ENCODE data around the gene LTB.

Gene LTB

GRCh38 chr6:31622684-31623091, 40.5 kb upstream of the LTB start:
- no peak for ATAC-seq
- TF ChIP-seq GLIS3 (CRISPR knock-in tag; IDR thresholded peaks at IDR 0.05) (no peak), ZNF8 (CRISPR knock-in tag; IDR thresholded peaks at IDR 0.05) (no peak), ZFP3 (CRISPR knock-in tag; IDR thresholded peaks at IDR 0.05) (no peak), PATZ1 (CRISPR knock-in tag; IDR thresholded peaks at IDR 0.05; ENCODE audit: borderline replicate concordance) (no peak), RARB (CRISPR knock-in tag; IDR thresholded peaks at IDR 0.05) (no peak), ESRRG (CRISPR knock-in tag; IDR thresholded peaks at IDR 0.05) (no peak)

DNA sequence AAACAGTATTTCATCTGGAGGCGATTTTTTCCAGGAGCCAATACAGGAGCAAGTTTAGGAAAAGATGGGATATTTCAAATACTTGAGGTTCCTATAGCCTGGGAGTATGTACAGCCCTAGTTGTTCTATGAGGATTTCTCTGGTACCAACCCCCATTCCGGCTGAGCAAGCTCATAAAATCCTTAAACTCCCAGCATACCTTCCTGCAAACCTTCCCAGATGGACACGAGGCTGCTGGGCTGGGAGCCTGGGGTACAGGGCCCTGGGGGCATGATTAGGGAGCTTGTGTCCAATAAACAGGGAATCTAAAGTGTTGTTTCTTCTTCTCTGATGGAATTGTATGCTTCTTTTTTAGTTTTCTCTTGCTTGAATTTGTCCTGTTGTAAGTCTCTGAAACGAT, 39.8 kb upstream of the LTB start:
- TF ChIP-seq TCF4 (CRISPR knock-in tag; IDR thresholded peaks at IDR 0.05; ENCODE audit: borderline replicate concordance) = no peak
- TF ChIP-seq ESRRG (CRISPR knock-in tag; IDR thresholded peaks at IDR 0.05) = no peak
- no peak for TF ChIP-seq ZFP30 (CRISPR knock-in tag; IDR thresholded peaks at IDR 0.05)
- no peak for TF ChIP-seq GLIS3 (CRISPR knock-in tag; IDR thresholded peaks at IDR 0.05)
- no peak for TF ChIP-seq RARB (CRISPR knock-in tag; IDR thresholded peaks at IDR 0.05)
- TF ChIP-seq, protein P1, sequence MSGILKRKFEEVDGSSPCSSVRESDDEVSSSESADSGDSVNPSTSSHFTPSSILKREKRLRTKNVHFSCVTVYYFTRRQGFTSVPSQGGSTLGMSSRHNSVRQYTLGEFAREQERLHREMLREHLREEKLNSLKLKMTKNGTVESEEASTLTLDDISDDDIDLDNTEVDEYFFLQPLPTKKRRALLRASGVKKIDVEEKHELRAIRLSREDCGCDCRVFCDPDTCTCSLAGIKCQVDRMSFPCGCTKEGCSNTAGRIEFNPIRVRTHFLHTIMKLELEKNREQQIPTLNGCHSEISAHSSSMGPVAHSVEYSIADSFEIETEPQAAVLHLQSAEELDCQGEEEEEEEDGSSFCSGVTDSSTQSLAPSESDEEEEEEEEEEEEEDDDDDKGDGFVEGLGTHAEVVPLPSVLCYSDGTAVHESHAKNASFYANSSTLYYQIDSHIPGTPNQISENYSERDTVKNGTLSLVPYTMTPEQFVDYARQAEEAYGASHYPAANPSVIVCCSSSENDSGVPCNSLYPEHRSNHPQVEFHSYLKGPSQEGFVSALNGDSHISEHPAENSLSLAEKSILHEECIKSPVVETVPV (CRISPR knock-in tag; IDR thresholded peaks at IDR 0.05) = no peak
- TF ChIP-seq OSR1 (CRISPR knock-in tag; IDR thresholded peaks at IDR 0.05) = no peak
- no peak for TF ChIP-seq CSDC2 (CRISPR knock-in tag; IDR thresholded peaks at IDR 0.05)
- TF ChIP-seq SNAI2 (CRISPR knock-in tag; IDR thresholded peaks at IDR 0.05) = no peak
- no peak for TF ChIP-seq ZNF8 (CRISPR knock-in tag; IDR thresholded peaks at IDR 0.05)
- TF ChIP-seq ISL1 (CRISPR knock-in tag; IDR thresholded peaks at IDR 0.05) = no peak
- TF ChIP-seq TOX (CRISPR knock-in tag; IDR thresholded peaks at IDR 0.05; ENCODE audit: borderline replicate concordance) = no peak
- no peak for ATAC-seq

- TF ChIP-seq CREB5 (CRISPR knock-in tag; IDR thresholded peaks at IDR 0.05; ENCODE audit: low read depth) = no peak
- no peak for TF ChIP-seq ZFP3 (CRISPR knock-in tag; IDR thresholded peaks at IDR 0.05)
- no peak for TF ChIP-seq ARNTL (CRISPR knock-in tag; IDR thresholded peaks at IDR 0.05; ENCODE audit: borderline replicate concordance, low read depth)
- TF ChIP-seq ZNF70 (CRISPR knock-in tag; IDR thresholded peaks at IDR 0.05) = no peak
- no peak for TF ChIP-seq ZFP30 (CRISPR knock-in tag; IDR thresholded peaks at IDR 0.05)
- TF ChIP-seq RARB (CRISPR knock-in tag; IDR thresholded peaks at IDR 0.05) = no peak
- ATAC-seq = no peak
Observed at GRCh38 chr6:31621320-31621939, 39.2 kb upstream of the LTB start.

GRCh38 chr6:31620586-31621319, 38.5 kb upstream of the LTB start, which contains the start of gene PRRC2A:
Gene PRRC2A, plus strand, starts transcription at chr6:31620715. Its CDS starts 2,075 bp downstream, at chr6:31622790.
- peak; percentile 80 for ATAC-seq
- TF ChIP-seq GLIS3 (CRISPR knock-in tag; IDR thresholded peaks at IDR 0.05) (peak; percentile 18; the same call in 1 of the 2 replicates), PATZ1 (CRISPR knock-in tag; IDR thresholded peaks at IDR 0.05; ENCODE audit: borderline replicate concordance) (no peak; the same call in 1 of the 2 replicates), CSDC2 (CRISPR knock-in tag; IDR thresholded peaks at IDR 0.05) (0 out of 2 replicates have a peak, but pooled peaks have one; percentile 12)
